Measurements from ENCODE around the gene PDIA6. TPM values are rescaled to one million over a fixed set of nuclear protein-coding genes. Genes with fewer than 3 reads are reported as not detected.

Gene PDIA6
- total RNA-seq, 1 experiment from 2014 or later: 384 TPM

- CTCF ChIA-PET: interaction anchor here (0.6 kb wide), 1 partner anchor 226 kb away, joined by 3 read pairs; no protein-coding TSS in a partner anchor
Measured at GRCh38 chr2:10786240-10786982, 26.2 kb downstream of the PDIA6 start.

GRCh38 chr2:10785260-10785659, 27.3 kb downstream of the PDIA6 start:
- Histone ChIP-seq H3K4me1 (peaks cover 5% of the 10 kb centered on the region; the same call in 1 of the 2 replicates), H3K36me3 (ENCODE audit: control insufficient read depth, insufficient read depth, low read length) (peaks cover 8% of the 10 kb centered on the region), H3K27me3 (replicated peaks; ENCODE audit: control insufficient read depth, insufficient read depth, low read length) (no peaks in the 10 kb centered on the region), H3K4me3 (ENCODE audit: low read depth, low read length) (no peak overlapping the region), H3K9me3 (no peaks in the 10 kb centered on the region)
- POLR2A ChIA-PET: no interaction called here
- Mint-ChIP-seq H3K9me3 (ENCODE audit: unreplicated experiment) (no peaks in the 10 kb centered on the region), H3K4me1 (ENCODE audit: low read depth, unreplicated experiment) (peaks cover 8% of the 10 kb centered on the region), H3K36me3 (ENCODE audit: insufficient read depth, unreplicated experiment) (peaks cover 94% of the 10 kb centered on the region), H3K27me3 (ENCODE audit: insufficient read depth, unreplicated experiment) (no peaks in the 10 kb centered on the region), H3K27ac (ENCODE audit: unreplicated experiment) (no peak overlapping the region), H3K4me3 (ENCODE audit: unreplicated experiment) (no peak overlapping the region)
- intact Hi-C loops (cut with micrococcal nuclease; ENCODE audit: unreplicated experiment): no loop called here
- no peak for TF ChIP-seq CTCF (IDR thresholded peaks at IDR 0.05; ENCODE audit: insufficient read depth in 1 of 2, low read depth in 1 of 2, low read length in 1 of 2, severe bottlenecking in 1 of 2, unreplicated experiment in 1 of 2)
- BruUV-seq (replicated peaks): no TSS peak
- CTCF ChIA-PET: no interaction called here
- no peak for DNase-seq

More at GRCh38 chr2:10786240-10786982, 26.2 kb downstream of the PDIA6 start:
- POLR2A ChIA-PET: no interaction called here
- Histone ChIP-seq H3K4me3 (ENCODE audit: low read depth, low read length) (no peak overlapping the region), H3K9me3 (no peaks in the 10 kb centered on the region), H3K27me3 (replicated peaks; ENCODE audit: control insufficient read depth, insufficient read depth, low read length) (no peaks in the 10 kb centered on the region), H3K36me3 (ENCODE audit: control insufficient read depth, insufficient read depth, low read length) (peaks cover 5% of the 10 kb centered on the region), H3K4me1 (peaks cover 5% of the 10 kb centered on the region; the same call in 1 of the 2 replicates)
- no peak for DNase-seq
- Mint-ChIP-seq H3K9me3 (ENCODE audit: unreplicated experiment) (no peaks in the 10 kb centered on the region), H3K27ac (ENCODE audit: unreplicated experiment) (no peak overlapping the region), H3K4me1 (ENCODE audit: low read depth, unreplicated experiment) (peaks cover 18% of the 10 kb centered on the region), H3K4me3 (ENCODE audit: unreplicated experiment) (no peak overlapping the region), H3K36me3 (ENCODE audit: insufficient read depth, unreplicated experiment) (peaks cover 94% of the 10 kb centered on the region), H3K27me3 (ENCODE audit: insufficient read depth, unreplicated experiment) (no peaks in the 10 kb centered on the region)
- intact Hi-C loops (cut with micrococcal nuclease; ENCODE audit: unreplicated experiment): no loop called here
- no TSS peak for BruUV-seq (replicated peaks)
- TF ChIP-seq CTCF (IDR thresholded peaks at IDR 0.05; ENCODE audit: insufficient read depth in 1 of 2, low read depth in 1 of 2, low read length in 1 of 2, severe bottlenecking in 1 of 2, unreplicated experiment in 1 of 2): no peak

DNA sequence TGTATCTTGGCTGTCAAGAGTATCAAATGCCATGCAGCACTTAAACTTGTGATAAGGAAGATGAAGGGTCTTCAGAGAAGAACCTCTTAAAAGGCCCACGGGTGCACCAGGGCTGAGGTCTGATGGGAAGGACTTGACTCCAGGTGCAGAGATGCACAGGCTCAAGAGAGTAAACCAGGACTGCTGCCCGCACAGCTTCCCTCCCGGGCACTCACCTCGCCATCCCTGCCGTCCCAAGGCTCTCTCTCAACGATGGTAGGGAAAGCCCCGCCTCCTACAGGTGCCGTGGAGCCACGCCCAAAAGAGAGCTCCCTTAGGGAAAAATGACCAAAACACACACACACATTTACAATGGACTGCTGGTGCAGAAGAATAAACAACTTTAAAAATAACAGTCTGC, 27.9 kb downstream of the PDIA6 start:
- DNase-seq: no peak
- H3K4me3 Mint-ChIP-seq (ENCODE audit: unreplicated experiment): no peak overlapping the region
- peaks cover 5% of the 10 kb centered on the region for H3K4me1 Mint-ChIP-seq (ENCODE audit: low read depth, unreplicated experiment)
- H3K36me3 ChIP-seq (ENCODE audit: control insufficient read depth, insufficient read depth, low read length): peaks cover 10% of the 10 kb centered on the region
- BruUV-seq (replicated peaks): no TSS peak
- no peaks in the 10 kb centered on the region for H3K9me3 Mint-ChIP-seq (ENCODE audit: unreplicated experiment)
- intact Hi-C loops (cut with micrococcal nuclease; ENCODE audit: unreplicated experiment): no loop called here
- ChIA-PET CTCF (no interaction called here), POLR2A (no interaction called here)
- no peak overlapping the region for H3K4me3 ChIP-seq (ENCODE audit: low read depth, low read length)
- H3K36me3 Mint-ChIP-seq (ENCODE audit: insufficient read depth, unreplicated experiment): peaks cover 94% of the 10 kb centered on the region
- H3K9me3 ChIP-seq: no peaks in the 10 kb centered on the region
- H3K4me1 ChIP-seq: peaks cover 5% of the 10 kb centered on the region; the same call in 1 of the 2 replicates
- H3K27me3 ChIP-seq (replicated peaks; ENCODE audit: control insufficient read depth, insufficient read depth, low read length): no peaks in the 10 kb centered on the region
- no peaks in the 10 kb centered on the region for H3K27me3 Mint-ChIP-seq (ENCODE audit: insufficient read depth, unreplicated experiment)
- no peak overlapping the region for H3K27ac Mint-ChIP-seq (ENCODE audit: unreplicated experiment)
- no peak for TF ChIP-seq CTCF (IDR thresholded peaks at IDR 0.05; ENCODE audit: insufficient read depth in 1 of 2, low read depth in 1 of 2, low read length in 1 of 2, severe bottlenecking in 1 of 2, unreplicated experiment in 1 of 2)

Measured in Caco-2 (cell line).